ENCODE measurements around the gene C1orf115. TPM values are rescaled to one million over a fixed set of nuclear protein-coding genes. Genes with fewer than 3 reads are reported as not detected.

The C1orf115 gene
- total and polyA plus RNA-seq, 2 of the 4 experiments (the other 2 are of a cell fraction): 0.07 to 0.18 TPM

DNA sequence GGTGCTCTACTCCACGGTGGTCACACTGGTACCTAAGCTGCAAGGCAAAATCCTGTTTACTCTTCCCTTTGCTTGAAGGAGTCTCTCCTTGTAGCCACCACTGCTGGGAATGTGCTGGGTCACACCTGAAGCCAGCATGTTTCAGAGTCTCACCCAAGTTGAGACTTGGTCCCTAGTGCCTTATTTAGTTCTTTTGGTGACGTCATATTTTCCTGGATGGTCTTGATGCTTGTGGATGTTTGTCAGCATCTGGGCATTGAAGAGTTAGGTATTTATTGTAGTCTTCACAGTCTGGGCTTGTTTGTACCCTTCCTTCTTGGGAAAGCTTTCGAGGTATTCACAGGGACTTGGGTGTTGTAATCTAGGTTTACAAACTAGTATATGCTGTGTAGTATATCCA, 52.4 kb downstream of the C1orf115 start:
- Histone ChIP-seq H3K27ac (ENCODE audit: insufficient read depth, low read length) (no peak overlapping the region), H3K27me3 (ENCODE audit: control insufficient read depth, insufficient read depth, low read length) (peaks cover 2% of the 10 kb centered on the region; the same call in 1 of the 2 replicates), H3K79me1 (ENCODE audit: low read depth in 1 of 2, low read length in 2 of 2) (no peaks in the 10 kb centered on the region), H2BK20ac (ENCODE audit: low read depth, low read length) (no peak overlapping the region), H3K23ac (ENCODE audit: low read depth, low read length) (no peak overlapping the region), H3K4me1 (ENCODE audit: control insufficient read depth, insufficient read depth, low read length) (no peaks in the 10 kb centered on the region), H3K4ac (ENCODE audit: low read depth, low read length) (no peak overlapping the region), H3K4me2 (ENCODE audit: low read depth, low read length) (no peak overlapping the region), H3K4me3 (ENCODE audit: insufficient read depth, low read depth, low read length) (no peak overlapping the region), H2BK120ac (ENCODE audit: low read depth, low read length) (no peak overlapping the region), H4K91ac (ENCODE audit: insufficient read depth, low read depth, low read length) (no peak overlapping the region), H4K5ac (ENCODE audit: low read depth, low read length) (no peak overlapping the region), H3K36me3 (ENCODE audit: control insufficient read depth, insufficient read depth, low read length) (no peaks in the 10 kb centered on the region), H2AFZ (replicated peaks; ENCODE audit: low read length, poor library complexity) (no peak overlapping the region), H3K18ac (ENCODE audit: low read depth, low read length) (no peak overlapping the region), H3K9ac (ENCODE audit: low read depth, low read length) (no peak overlapping the region), H2AK5ac (ENCODE audit: low read depth, low read length) (no peak overlapping the region), H3K14ac (replicated peaks; ENCODE audit: low read depth, low read length) (no peak overlapping the region), H3K56ac (ENCODE audit: extremely low read depth, insufficient read depth, low read length) (no peak overlapping the region), H4K8ac (ENCODE audit: low read depth in 2 of 2, low read length in 2 of 2) (no peak overlapping the region), H4K20me1 (ENCODE audit: insufficient read depth, low read length) (no peaks in the 10 kb centered on the region), H2BK15ac (ENCODE audit: low read depth, low read length) (no peak overlapping the region), H2BK5ac (ENCODE audit: low read depth, low read length, poor library complexity, severe bottlenecking) (no peak overlapping the region), H3K9me1 (ENCODE audit: insufficient read depth, low read length) (no peaks in the 10 kb centered on the region; the same call in 1 of the 2 replicates), H3K9me3 (ENCODE audit: control insufficient read depth, insufficient read depth, low read length) (no peaks in the 10 kb centered on the region), H2AK9ac (replicated peaks; ENCODE audit: low read depth, low read length, poor library complexity) (no peak overlapping the region)
- DNase-seq (no peak), ATAC-seq (ENCODE audit: low read depth) (no peak)
- intact Hi-C loops (cut with micrococcal nuclease): no loop called here
- dilution Hi-C loops (cut with HindIII; ENCODE audit: low sequenced_read_pairs, unreplicated experiment): no loop called here
- CTCF ChIA-PET: no interaction called here
- TF ChIP-seq ELK1 (IDR thresholded peaks at IDR 0.05; ENCODE audit: borderline replicate concordance, low read depth, low read length) (no peak), FOS (IDR thresholded peaks at IDR 0.05; ENCODE audit: low read depth, low read length) (no peak), POLR2A (IDR thresholded peaks at IDR 0.05; ENCODE audit: low read depth, low read length) (no peak), RAD21 (IDR thresholded peaks at IDR 0.05; ENCODE audit: low read length) (no peak), MAZ (IDR thresholded peaks at IDR 0.05; ENCODE audit: borderline replicate concordance, low read depth, low read length) (no peak), CHD1 (IDR thresholded peaks at IDR 0.05; ENCODE audit: low read depth, low read length) (no peak), CTCF (conservative IDR thresholded peaks at IDR 0.05; ENCODE audit: low read depth, low read length) (no peak), RFX5 (IDR thresholded peaks at IDR 0.05; ENCODE audit: low read depth, low read length) (no peak), CEBPB (IDR thresholded peaks at IDR 0.05; ENCODE audit: low read depth, low read length) (no peak), NFE2L2 (IDR thresholded peaks at IDR 0.05; ENCODE audit: low read depth, low read length) (no peak), BHLHE40 (IDR thresholded peaks at IDR 0.05; ENCODE audit: low read depth, low read length) (no peak), MAFK (IDR thresholded peaks at IDR 0.05; ENCODE audit: low read depth, low read length) (no peak), MXI1 (IDR thresholded peaks at IDR 0.05; ENCODE audit: borderline replicate concordance, low read depth, low read length) (no peak), SMC3 (IDR thresholded peaks at IDR 0.05; ENCODE audit: low read depth, low read length) (no peak), RCOR1 (IDR thresholded peaks at IDR 0.05; ENCODE audit: insufficient replicate concordance, low read length) (no peak)
- TF ChIP-seq, protein P1, sequence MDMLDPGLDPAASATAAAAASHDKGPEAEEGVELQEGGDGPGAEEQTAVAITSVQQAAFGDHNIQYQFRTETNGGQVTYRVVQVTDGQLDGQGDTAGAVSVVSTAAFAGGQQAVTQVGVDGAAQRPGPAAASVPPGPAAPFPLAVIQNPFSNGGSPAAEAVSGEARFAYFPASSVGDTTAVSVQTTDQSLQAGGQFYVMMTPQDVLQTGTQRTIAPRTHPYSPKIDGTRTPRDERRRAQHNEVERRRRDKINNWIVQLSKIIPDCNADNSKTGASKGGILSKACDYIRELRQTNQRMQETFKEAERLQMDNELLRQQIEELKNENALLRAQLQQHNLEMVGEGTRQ (IDR thresholded peaks at IDR 0.05; ENCODE audit: low read depth, low read length): no peak
- POLR2A ChIA-PET (ENCODE audit: unreplicated experiment): no interaction called here
- in situ Hi-C loops (cut with MboI; ENCODE audit: low sequenced_read_pairs): no loop called here
- BruUV-seq (replicated peaks): no TSS peak
- no CpG with 5 or more reads among the region's 3 CpGs for WGBS, 2 experiments (ENCODE audit: extremely low coverage in 2 of 2, insufficient read length in 1 of 2)
